Upper lobe of right lung (tissue), 1 donor: Measurements from ENCODE around the gene CDH4. TPM values are rescaled to one million over a fixed set of nuclear protein-coding genes. Genes with fewer than 3 reads are reported as not detected.

ENCODE experiments used
- ATAC-seq: fragments of 200-7000 bp; cut with Tn5 transposase; one replicate; pipeline ENCODE4 v1.9.1; 2020; ENCODE audit warnings: mild to moderate bottlenecking, moderate library complexity
- DNase-seq: peaks from one replicate; pipeline ENCODE4 v3.0.0-alpha.2; 2020
- H3K27ac ChIP-seq: fragments of 200-600 bp; one replicate; pipeline ENCODE4 v1.8.0; 2022
- H3K27me3 ChIP-seq: fragments of 200-600 bp; one replicate; pipeline ENCODE4 v1.8.0; 2022; ENCODE audit warnings: mild to moderate bottlenecking
- H3K36me3 ChIP-seq: fragments of 200-600 bp; one replicate; pipeline ENCODE4 v1.8.0; 2022
- H3K4me1 ChIP-seq: fragments of 200-600 bp; one replicate; pipeline ENCODE4 v1.8.0; 2022
- H3K4me3 ChIP-seq: fragments of 200-600 bp; one replicate; pipeline ENCODE4 v1.8.0; 2022; ENCODE audit warnings: mild to moderate bottlenecking
- H3K9me3 ChIP-seq: fragments of 200-600 bp; one replicate; pipeline ENCODE4 v1.8.0; 2022
- intact Hi-C: fragments of 100-400 bp; cut with DNase I; formaldehyde crosslinking; loops from one replicate; pipeline ENCODE4 v1.11.0; 2022
- total RNA-seq: library from RNA; stranded (reverse); fragmentation: NEBNext Ultra II Directional; extraction: Animal tissue kit (Norgen Biotek cat#: 25700); gene quantifications from one replicate; pipeline ENCODE4 v1.2.1, GENCODE V29; 2021
- TF ChIP-seq, protein P1 (sequence below): fragments of 200-600 bp; IDR thresholded peaks from one replicate; pipeline ENCODE4 v1.8.0; 2022; ENCODE audit warnings: antibody characterized with exemption
- donor health status: DM: no; HTN: yes; CAD: no; lungs with severe emphysema.

CDH4 gene
- total RNA-seq, 1 donor from 2014 or later, result 0.23 TPM

DNA sequence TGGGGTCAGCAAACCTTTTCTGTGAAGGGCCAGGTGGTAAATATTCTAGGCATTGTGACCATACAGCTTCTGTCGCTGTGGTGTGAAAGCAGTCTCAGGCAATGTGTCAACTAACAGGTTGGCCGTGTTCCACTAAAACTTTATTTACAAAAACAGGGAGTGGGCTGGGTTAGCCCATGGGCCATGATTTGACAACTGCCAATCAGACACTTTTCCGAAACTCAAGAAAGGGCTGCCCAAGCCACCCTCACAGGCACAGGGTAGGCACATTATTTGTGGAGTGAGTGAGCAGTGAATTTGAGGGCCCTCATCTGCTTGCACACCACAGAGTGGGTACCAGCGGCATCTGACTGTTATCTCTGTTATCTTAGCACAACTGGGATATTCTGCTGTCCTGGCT is 523.4 kb downstream of the CDH4 start:
- Histone ChIP-seq H3K27ac (no peak overlapping the region), H3K36me3 (no peaks in the 10 kb centered on the region), H3K9me3 (no peaks in the 10 kb centered on the region), H3K4me3 (no peak overlapping the region), H3K4me1 (no peaks in the 10 kb centered on the region), H3K27me3 (peaks cover 4% of the 10 kb centered on the region)
- ATAC-seq (no peak), DNase-seq (no peak)
- intact Hi-C loops, result no loop called here
- TF ChIP-seq, protein P1, sequence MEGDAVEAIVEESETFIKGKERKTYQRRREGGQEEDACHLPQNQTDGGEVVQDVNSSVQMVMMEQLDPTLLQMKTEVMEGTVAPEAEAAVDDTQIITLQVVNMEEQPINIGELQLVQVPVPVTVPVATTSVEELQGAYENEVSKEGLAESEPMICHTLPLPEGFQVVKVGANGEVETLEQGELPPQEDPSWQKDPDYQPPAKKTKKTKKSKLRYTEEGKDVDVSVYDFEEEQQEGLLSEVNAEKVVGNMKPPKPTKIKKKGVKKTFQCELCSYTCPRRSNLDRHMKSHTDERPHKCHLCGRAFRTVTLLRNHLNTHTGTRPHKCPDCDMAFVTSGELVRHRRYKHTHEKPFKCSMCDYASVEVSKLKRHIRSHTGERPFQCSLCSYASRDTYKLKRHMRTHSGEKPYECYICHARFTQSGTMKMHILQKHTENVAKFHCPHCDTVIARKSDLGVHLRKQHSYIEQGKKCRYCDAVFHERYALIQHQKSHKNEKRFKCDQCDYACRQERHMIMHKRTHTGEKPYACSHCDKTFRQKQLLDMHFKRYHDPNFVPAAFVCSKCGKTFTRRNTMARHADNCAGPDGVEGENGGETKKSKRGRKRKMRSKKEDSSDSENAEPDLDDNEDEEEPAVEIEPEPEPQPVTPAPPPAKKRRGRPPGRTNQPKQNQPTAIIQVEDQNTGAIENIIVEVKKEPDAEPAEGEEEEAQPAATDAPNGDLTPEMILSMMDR, result no peak

DNA sequence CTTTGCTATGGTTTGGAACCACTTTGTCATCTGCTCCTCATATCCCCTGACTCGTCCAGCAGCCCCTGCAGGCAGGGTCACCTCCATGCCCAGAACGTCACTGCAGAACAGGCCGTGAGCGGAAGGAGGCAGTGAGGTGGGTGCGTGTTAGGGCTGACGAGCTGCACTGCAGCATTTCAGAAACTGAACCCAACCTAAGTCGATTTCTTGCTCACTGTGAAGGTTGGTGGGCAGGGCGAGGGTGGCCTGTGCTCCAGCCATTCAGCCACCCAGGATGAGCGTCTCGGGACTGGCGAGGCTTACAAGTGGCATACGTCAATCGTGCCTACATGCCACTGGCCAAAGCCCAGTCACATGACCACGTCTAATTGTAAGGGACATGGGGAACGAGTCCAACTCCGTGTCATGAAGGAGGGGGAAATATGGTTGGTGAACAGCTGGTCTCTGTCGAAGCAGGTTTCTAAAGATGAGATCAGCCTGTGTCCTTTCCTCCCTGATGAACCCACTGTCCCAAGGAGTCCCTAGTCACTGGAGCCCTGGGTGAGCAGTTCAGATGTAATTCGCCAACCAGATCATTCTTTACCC is 524.5 kb downstream of the CDH4 start:
- H3K4me1 ChIP-seq, result no peaks in the 10 kb centered on the region
- intact Hi-C loops, result no loop called here
- ATAC-seq, result no peak
- H3K36me3 ChIP-seq, result no peaks in the 10 kb centered on the region
- no peak overlapping the region for H3K27ac ChIP-seq
- peaks cover 4% of the 10 kb centered on the region for H3K9me3 ChIP-seq
- H3K27me3 ChIP-seq, result peaks cover 4% of the 10 kb centered on the region
- H3K4me3 ChIP-seq, result no peak overlapping the region
- DNase-seq, result no peak
- TF ChIP-seq, protein P1, result no peak

DNA sequence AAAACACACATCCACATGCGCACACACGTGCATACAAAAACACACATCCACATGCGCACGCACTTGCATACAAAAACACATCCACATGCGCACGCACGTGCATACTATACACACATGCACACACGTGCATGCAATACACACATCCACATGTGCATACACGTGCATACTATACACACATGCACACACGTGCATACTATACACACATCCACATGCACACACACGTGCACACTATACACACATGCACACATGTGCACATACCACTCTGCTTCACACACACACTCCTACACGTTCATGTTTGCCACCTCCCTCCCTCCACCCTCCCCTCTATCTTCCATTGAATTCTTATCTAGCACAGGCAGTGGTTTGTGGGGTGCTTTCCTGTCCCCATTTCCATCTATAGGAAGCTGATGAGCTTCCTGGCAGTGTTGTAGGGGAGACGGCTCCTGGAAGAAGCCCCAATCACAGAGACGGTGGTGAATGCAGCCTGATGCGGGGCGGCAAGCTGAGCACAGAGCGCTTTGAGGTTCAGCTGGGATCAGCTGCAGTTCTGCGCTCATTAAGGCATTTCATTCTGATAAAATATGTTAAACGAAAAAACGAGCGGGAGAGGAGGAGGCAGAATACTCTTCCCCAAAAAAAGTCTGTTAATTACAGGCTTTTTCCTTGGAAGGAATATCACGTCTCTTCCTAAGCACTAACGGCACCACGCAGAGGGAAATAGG is 525.9 kb downstream of the CDH4 start:
- no peaks in the 10 kb centered on the region for H3K36me3 ChIP-seq
- TF ChIP-seq, protein P1, result no peak
- ATAC-seq, result no peak
- DNase-seq, result no peak
- H3K4me1 ChIP-seq, result no peaks in the 10 kb centered on the region
- no peak overlapping the region for H3K27ac ChIP-seq
- intact Hi-C loops, result no loop called here
- H3K9me3 ChIP-seq, result peaks cover 5% of the 10 kb centered on the region
- no peak overlapping the region for H3K4me3 ChIP-seq
- H3K27me3 ChIP-seq, result peaks cover 4% of the 10 kb centered on the region

DNA sequence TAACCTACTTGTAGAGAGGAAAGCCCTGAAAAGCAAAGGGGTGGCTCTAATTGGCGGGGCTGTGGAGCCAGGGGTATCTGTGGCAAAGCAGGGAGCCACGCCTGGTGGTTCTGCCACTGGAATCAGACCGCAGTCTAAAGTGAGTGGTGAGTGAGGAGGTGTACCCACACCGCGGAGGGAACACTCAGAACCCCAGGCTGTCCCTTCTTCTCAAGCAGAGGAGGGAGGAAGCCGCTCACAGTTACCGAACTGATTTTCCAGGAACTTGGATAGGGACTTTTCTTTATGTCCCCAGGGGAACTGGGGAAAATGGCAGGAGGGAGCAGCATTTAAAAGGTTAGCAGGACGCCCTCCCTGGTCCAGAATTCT is 526.4 kb downstream of the CDH4 start:
- ATAC-seq, result no peak
- H3K27ac ChIP-seq, result no peak overlapping the region
- TF ChIP-seq, protein P1, result no peak
- DNase-seq, result no peak
- intact Hi-C loops, result no loop called here
- H3K27me3 ChIP-seq, result peaks cover 4% of the 10 kb centered on the region
- no peak overlapping the region for H3K4me3 ChIP-seq
- H3K9me3 ChIP-seq, result peaks cover 5% of the 10 kb centered on the region
- no peaks in the 10 kb centered on the region for H3K36me3 ChIP-seq
- no peaks in the 10 kb centered on the region for H3K4me1 ChIP-seq

DNA sequence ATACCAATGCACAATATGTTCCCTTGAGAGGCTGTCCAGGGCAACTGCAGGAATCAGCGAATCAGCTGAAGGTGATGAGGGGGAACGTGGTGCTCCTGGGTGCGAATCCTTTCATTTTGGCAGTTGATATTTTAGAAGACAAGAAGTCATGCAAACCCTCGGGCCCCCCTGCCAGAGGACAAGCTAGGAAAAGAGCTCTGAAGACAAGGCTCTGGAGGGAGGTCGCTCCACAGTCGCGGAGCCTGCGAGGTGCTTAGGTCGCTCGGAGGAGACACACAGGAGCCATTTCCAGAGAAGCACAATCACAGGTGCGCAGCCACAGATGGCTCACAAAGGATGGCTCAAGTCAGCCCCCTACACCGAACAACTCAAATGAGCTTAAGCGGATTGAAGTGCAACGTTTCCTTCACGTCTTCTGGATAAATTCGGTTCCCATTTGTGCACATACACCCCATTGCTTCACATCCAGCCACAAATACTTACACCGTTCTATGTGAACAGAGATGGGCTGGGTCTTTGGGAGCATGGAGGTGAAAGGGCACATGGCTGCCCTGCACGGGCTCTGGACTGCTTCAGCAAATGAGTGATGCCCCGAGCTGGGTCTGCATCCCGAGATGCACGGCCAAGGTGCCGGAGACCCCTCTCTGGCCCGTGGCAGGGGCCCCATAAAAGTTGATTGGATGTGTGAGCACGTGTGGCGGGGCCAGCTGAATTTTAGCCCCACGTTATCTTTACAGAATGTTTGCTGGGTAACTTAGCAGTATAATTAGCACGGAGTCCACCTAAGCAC is 527.3 kb downstream of the CDH4 start:
- no peak overlapping the region for H3K27ac ChIP-seq
- no peaks in the 10 kb centered on the region for H3K4me1 ChIP-seq
- H3K27me3 ChIP-seq, result no peaks in the 10 kb centered on the region
- H3K9me3 ChIP-seq, result peaks cover 5% of the 10 kb centered on the region
- DNase-seq, result no peak
- no peaks in the 10 kb centered on the region for H3K36me3 ChIP-seq
- no peak for ATAC-seq
- TF ChIP-seq, protein P1, result no peak
- no peak overlapping the region for H3K4me3 ChIP-seq
- intact Hi-C loops, result no loop called here
